Keratinocyte (primary cell): ENCODE data around the gene AMBRA1. TPM values are rescaled to one million over a fixed set of nuclear protein-coding genes. Genes with fewer than 3 reads are reported as not detected.

Source experiments
- DNase-seq: peaks from one replicate; pipeline ENCODE4 v3.0.0-alpha.2; 2011; ENCODE audit warnings: low read depth, missing footprints, low spot score
- FAIRE-seq: peaks from 2 replicates; lab custom pipeline; 2011; peaks lifted over from hg19 to GRCh38; lab: Jason Lieb, UNC
- H2AFZ ChIP-seq: 2 replicates; pipeline ENCODE4 v1.6.0; 2012; ENCODE audit warnings: low read length, control low read depth, inconsistent platforms; ENCODE audit not compliant: control insufficient read depth
- H3K27ac ChIP-seq: 2 replicates; pipeline ENCODE4 v1.5.1; 2011; ENCODE audit warnings: low read length; ENCODE audit not compliant: control insufficient read depth, insufficient read depth
- H3K27me3 ChIP-seq: 3 replicates; pipeline ENCODE4 v1.6.0; 2011; ENCODE audit warnings: low read length; ENCODE audit not compliant: control insufficient read depth, insufficient read depth; ENCODE audit errors: extremely low read depth
- H3K36me3 ChIP-seq, 2 experiments: 2 replicates in 1 of 2; 3 replicates in 1 of 2; pipeline ENCODE4 v1.5.1; 2011; ENCODE audit warnings: low read length in 2 of 2, mild to moderate bottlenecking in 1 of 2; ENCODE audit not compliant: control insufficient read depth in 2 of 2, insufficient read depth in 2 of 2; ENCODE audit errors: extremely low read depth in 1 of 2
- H3K4me1 ChIP-seq: 3 replicates; pipeline ENCODE4 v1.5.1; 2011; ENCODE audit warnings: low read length; ENCODE audit not compliant: control insufficient read depth, insufficient read depth; ENCODE audit errors: extremely low read depth
- H3K4me2 ChIP-seq: 3 replicates; pipeline ENCODE4 v1.6.0; 2011; ENCODE audit warnings: low read depth, low read length; ENCODE audit not compliant: control insufficient read depth, insufficient read depth; ENCODE audit errors: extremely low read depth
- H3K4me3 ChIP-seq, 3 experiments: fragments of 200-600 bp in 1 of 3; sonication (generic) in 1 of 3; 2 replicates in 2 of 3; 3 replicates in 1 of 3; pipeline ENCODE4 v1.5.1; 2011 to 2016; ENCODE audit warnings: low read length in 3 of 3, mild to moderate bottlenecking in 3 of 3, control low read depth in 2 of 3, inconsistent platforms in 1 of 3, low read depth in 1 of 3, mixed read lengths in 1 of 3, mixed run types in 1 of 3, moderate library complexity in 1 of 3; ENCODE audit not compliant: control insufficient read depth in 2 of 3, insufficient read depth in 2 of 3; ENCODE audit errors: extremely low read depth in 1 of 3
- H3K79me2 ChIP-seq: 2 replicates; pipeline ENCODE4 v1.6.0; 2012; ENCODE audit warnings: low read length; ENCODE audit not compliant: control insufficient read depth, insufficient read depth
- H3K9ac ChIP-seq: 3 replicates; pipeline ENCODE4 v1.6.0; 2011; ENCODE audit warnings: low read length; ENCODE audit not compliant: control insufficient read depth, insufficient read depth; ENCODE audit errors: extremely low read depth
- H3K9me1 ChIP-seq: 3 replicates; pipeline ENCODE4 v1.6.0; 2011; ENCODE audit warnings: low read length; ENCODE audit not compliant: control insufficient read depth, insufficient read depth; ENCODE audit errors: extremely low read depth
- H3K9me3 ChIP-seq: 2 replicates; pipeline ENCODE4 v1.5.1; 2012; ENCODE audit warnings: low read depth, low read length; ENCODE audit not compliant: control insufficient read depth
- H4K20me1 ChIP-seq: 3 replicates; pipeline ENCODE4 v1.6.0; 2011; ENCODE audit warnings: low read length; ENCODE audit not compliant: control insufficient read depth, insufficient read depth; ENCODE audit errors: extremely low read depth
- CTCF ChIP-seq, 3 experiments: IDR thresholded peaks in 1 of 3; conservative IDR thresholded peaks in 1 of 3; optimal IDR thresholded peaks in 1 of 3; 2 replicates in 2 of 3; 3 replicates in 1 of 3; pipeline versions ENCODE3 to v1.5.1; 2011; ENCODE audit warnings: low read length in 3 of 3, mild to moderate bottlenecking in 3 of 3, moderate library complexity in 2 of 3, control low read depth in 1 of 3, inconsistent platforms in 1 of 3; ENCODE audit not compliant: insufficient read depth in 2 of 3; ENCODE audit errors: extremely low read depth in 1 of 3
- EZH2 ChIP-seq: IDR thresholded peaks from one replicate; pipeline ENCODE4 v1.6.1; 2012; ENCODE audit warnings: inconsistent platforms, mild to moderate bottlenecking, low read length, moderate library complexity
- dilution Hi-C: fragments of 300-500 bp; cut with MboI; formaldehyde crosslinking; loops from one replicate; pipeline ENCODE4 v1.7.0; 2020; ENCODE audit warnings: low sequenced_read_pairs; ENCODE audit not compliant: extremely low pct_ligation_motif_present
- polyA plus RNA-seq, 5 experiments: library from polyadenylated mRNA; depleted of rRNA in 3 of 5; stranded (reverse) in 3 of 5; stranded (forward) in 1 of 5; unstranded in 1 of 5; fragments of >200 nt; gene quantifications; 1 replicate in 1 of 5; 2 replicates in 3 of 5; 3 replicates in 1 of 5; pipeline versions ENCODE4 v1.2.1 to v1.2.3, GENCODE V29; 2011 to 2012; ENCODE audit warnings: missing spikeins in 2 of 5, low read depth in 1 of 5, low replicate concordance in 1 of 5

AMBRA1 gene
- polyA plus RNA-seq, 1 donor (not counting 4 experiments of a cell fraction or from before 2014, with no cell fraction given): 10.5 TPM

- FAIRE-seq: no peak
Measured at GRCh38 chr11:46363031-46363407, 230.8 kb downstream of the AMBRA1 start.

GRCh38 chr11:46362156-46363030, 231.4 kb downstream of the AMBRA1 start:
- Histone ChIP-seq H3K27me3 (no peaks in the 10 kb centered on the region), H4K20me1 (peaks cover 14% of the 10 kb centered on the region), H3K36me3 (peaks cover 11 to 15% of the 10 kb centered on the region in 2 experiments), H3K9me3 (no peaks in the 10 kb centered on the region), H3K79me2 (peaks cover 67% of the 10 kb centered on the region), H3K9ac (no peak overlapping the region), H2AFZ (no peak overlapping the region), H3K9me1 (peaks cover 3% of the 10 kb centered on the region), H3K4me3 (no peak overlapping the region), H3K4me2 (no peak overlapping the region), H3K27ac (no peak overlapping the region), H3K4me1 (peaks cover 8% of the 10 kb centered on the region)
- FAIRE-seq (no peak), DNase-seq (no peak)
- dilution Hi-C loops: no loop called here
- TF ChIP-seq CTCF (optimal IDR thresholded peaks at IDR 0.05 in 1 of 3, IDR thresholded peaks at IDR 0.05 in 1 of 3, conservative IDR thresholded peaks at IDR 0.05 in 1 of 3; ENCODE audit: extremely low read depth in 1 of 3, insufficient read depth in 2 of 3, low read length in 3 of 3) (no peak), EZH2 (no peak)

More at GRCh38 chr11:46363031-46363407, 230.8 kb downstream of the AMBRA1 start:
- Histone ChIP-seq H3K4me2 (no peak overlapping the region), H3K4me3 (no peak overlapping the region), H3K9ac (no peak overlapping the region), H2AFZ (no peak overlapping the region), H3K9me3 (no peaks in the 10 kb centered on the region), H3K27ac (no peak overlapping the region), H3K9me1 (peaks cover 3% of the 10 kb centered on the region), H3K79me2 (peaks cover 60% of the 10 kb centered on the region), H4K20me1 (peaks cover 14% of the 10 kb centered on the region), H3K27me3 (no peaks in the 10 kb centered on the region), H3K36me3 (peaks cover 13 to 18% of the 10 kb centered on the region in 2 experiments), H3K4me1 (peaks cover 3% of the 10 kb centered on the region)
- TF ChIP-seq CTCF (optimal IDR thresholded peaks at IDR 0.05 in 1 of 3, IDR thresholded peaks at IDR 0.05 in 1 of 3, conservative IDR thresholded peaks at IDR 0.05 in 1 of 3; ENCODE audit: extremely low read depth in 1 of 3, insufficient read depth in 2 of 3, low read length in 3 of 3): no peak
- TF ChIP-seq EZH2: no peak
- dilution Hi-C loops: no loop called here
- DNase-seq: no peak
